H9 (cell line): Measurements from ENCODE around the gene PRICKLE1. TPM values are rescaled to one million over a fixed set of nuclear protein-coding genes. Genes with fewer than 3 reads are reported as not detected.

Experiments
- DNase-seq: peaks from one replicate; pipeline ENCODE4 v3.0.0-alpha.2; 2017
- H2AFZ ChIP-seq: one replicate; pipeline ENCODE4 v1.6.1; 2013; ENCODE audit warnings: mild to moderate bottlenecking, low read length, control low read depth, moderate library complexity
- H2AK5ac ChIP-seq: 2 replicates; pipeline ENCODE4 v1.6.1; 2013; ENCODE audit warnings: low read length, control low read depth, mixed read lengths; ENCODE audit not compliant: insufficient read length
- H2BK120ac ChIP-seq: one replicate; pipeline ENCODE4 v1.6.1; 2013; ENCODE audit warnings: low read depth, mild to moderate bottlenecking, low read length, control low read depth, inconsistent platforms; ENCODE audit not compliant: poor library complexity, severe bottlenecking
- H2BK12ac ChIP-seq: 2 replicates; pipeline ENCODE4 v1.6.1; 2013; ENCODE audit warnings: low read length, control low read depth, mixed read lengths, low read depth; ENCODE audit not compliant: insufficient read length
- H2BK15ac ChIP-seq: 2 replicates; pipeline ENCODE4 v1.6.1; 2013; ENCODE audit warnings: low read depth, low read length, control low read depth
- H2BK20ac ChIP-seq: one replicate; pipeline ENCODE4 v1.6.1; 2013; ENCODE audit warnings: low read depth, mild to moderate bottlenecking, low read length, control low read depth, inconsistent platforms; ENCODE audit not compliant: poor library complexity, severe bottlenecking
- H2BK5ac ChIP-seq: 2 replicates; pipeline ENCODE4 v1.6.1; 2013; ENCODE audit warnings: low read length, control low read depth, mixed read lengths; ENCODE audit not compliant: insufficient read length
- H3K14ac ChIP-seq: 2 replicates; pipeline ENCODE4 v1.6.1; 2013; ENCODE audit warnings: low read length, control low read depth; ENCODE audit not compliant: insufficient read depth
- H3K18ac ChIP-seq: 2 replicates; pipeline ENCODE4 v1.6.1; 2013; ENCODE audit warnings: low read depth, mild to moderate bottlenecking, mixed read lengths, low read length, control low read depth; ENCODE audit not compliant: insufficient read length
- H3K23ac ChIP-seq: 2 replicates; pipeline ENCODE4 v1.6.1; 2013; ENCODE audit warnings: low read length, control low read depth, mixed read lengths, low read depth; ENCODE audit not compliant: insufficient read length
- H3K23me2 ChIP-seq: 2 replicates; pipeline ENCODE4 v1.6.1; 2013; ENCODE audit warnings: low read depth, mild to moderate bottlenecking, mixed read lengths, low read length, control low read depth; ENCODE audit not compliant: insufficient read length, poor library complexity, severe bottlenecking
- H3K27ac ChIP-seq: 2 replicates; pipeline ENCODE4 v1.5.1; 2013; ENCODE audit warnings: low read length, control low read depth, mixed read lengths, low read depth; ENCODE audit not compliant: insufficient read length
- H3K27me3 ChIP-seq: 2 replicates; pipeline ENCODE4 v1.6.1; 2013; ENCODE audit warnings: low read length, control low read depth, inconsistent platforms; ENCODE audit not compliant: insufficient read depth
- H3K4ac ChIP-seq: 2 replicates; pipeline ENCODE4 v1.6.1; 2013; ENCODE audit warnings: low read depth, mild to moderate bottlenecking, control low read depth, inconsistent platforms, low read length, moderate library complexity
- H3K4me1 ChIP-seq: 2 replicates; pipeline ENCODE4 v1.6.1; 2013; ENCODE audit warnings: low read length, control low read depth, inconsistent platforms; ENCODE audit not compliant: insufficient read depth
- H3K4me2 ChIP-seq: 2 replicates; pipeline ENCODE4 v1.6.1; 2013; ENCODE audit warnings: low read length, control low read depth, mixed read lengths; ENCODE audit not compliant: insufficient read length, insufficient read depth
- H3K56ac ChIP-seq: 2 replicates; pipeline ENCODE4 v1.6.1; 2013; ENCODE audit warnings: low read depth, mild to moderate bottlenecking, mixed read lengths, low read length, control low read depth; ENCODE audit not compliant: insufficient read length
- H3K79me1 ChIP-seq: 2 replicates; pipeline ENCODE4 v1.6.1; 2013; ENCODE audit warnings: low read depth, mild to moderate bottlenecking, moderate library complexity, low read length, control low read depth, inconsistent platforms; ENCODE audit not compliant: insufficient read depth, poor library complexity, severe bottlenecking
- H3K79me2 ChIP-seq: 2 replicates; pipeline ENCODE4 v1.6.1; 2013; ENCODE audit warnings: low read length, control low read depth, inconsistent platforms; ENCODE audit not compliant: insufficient read depth
- H3K9ac ChIP-seq: 2 replicates; pipeline ENCODE4 v1.6.1; 2013; ENCODE audit warnings: low read length, control low read depth, mixed read lengths; ENCODE audit not compliant: insufficient read length; ENCODE audit errors: extremely low read depth
- H3K9me3 ChIP-seq: one replicate; pipeline ENCODE4 v1.6.1; 2013; ENCODE audit warnings: low read depth, low read length, inconsistent platforms; ENCODE audit not compliant: control insufficient read depth
- H3T11ph ChIP-seq: one replicate; pipeline ENCODE4 v1.6.1; 2013; ENCODE audit warnings: mild to moderate bottlenecking, low read length, control low read depth, inconsistent platforms
- H4K20me1 ChIP-seq: one replicate; pipeline ENCODE4 v1.6.1; 2013; ENCODE audit not compliant: control insufficient read depth, insufficient read length, insufficient read depth
- H4K5ac ChIP-seq: 2 replicates; pipeline ENCODE4 v1.6.1; 2013; ENCODE audit warnings: low read depth, mild to moderate bottlenecking, mixed read lengths, low read length, control low read depth; ENCODE audit not compliant: insufficient read length
- H4K8ac ChIP-seq: replicated peaks from 2 replicates; pipeline ENCODE4 v1.6.1; 2013; ENCODE audit warnings: low read length, control low read depth, mixed read lengths, low read depth; ENCODE audit not compliant: insufficient read length
- H4K91ac ChIP-seq: 2 replicates; pipeline ENCODE4 v1.6.1; 2013; ENCODE audit warnings: low read depth, mild to moderate bottlenecking, moderate library complexity, mixed read lengths, low read length, control low read depth; ENCODE audit not compliant: insufficient read length
- H3K27ac Mint-ChIP-seq, 3 experiments: 2 replicates in 2 of 3; 3 replicates in 1 of 3; pipeline ENCODE4 v1.8.0; 2020 to 2021; ENCODE audit warnings: mixed read lengths in 3 of 3, mild to moderate bottlenecking in 1 of 3, moderate library complexity in 1 of 3
- H3K27me3 Mint-ChIP-seq: 2 replicates; pipeline ENCODE4 v1.8.0; 2021; ENCODE audit warnings: low read depth, mild to moderate bottlenecking, moderate library complexity, mixed read lengths
- H3K36me3 Mint-ChIP-seq, 3 experiments: 2 replicates in 2 of 3; 3 replicates in 1 of 3; pipeline ENCODE4 v1.8.0; 2020 to 2021; ENCODE audit warnings: low read depth in 3 of 3, mixed read lengths in 3 of 3; ENCODE audit not compliant: insufficient read depth in 1 of 3
- H3K4me1 Mint-ChIP-seq, 2 experiments: 2 replicates each; pipeline ENCODE4 v1.8.0; 2020; ENCODE audit warnings: mixed read lengths in 2 of 2
- H3K4me3 Mint-ChIP-seq, 2 experiments: 2 replicates in 1 of 2; 3 replicates in 1 of 2; pipeline ENCODE4 v1.8.0; 2020 to 2021; ENCODE audit warnings: mild to moderate bottlenecking in 2 of 2, mixed read lengths in 2 of 2, moderate library complexity in 1 of 2
- H3K9me3 Mint-ChIP-seq, 2 experiments: 2 replicates in 1 of 2; 3 replicates in 1 of 2; pipeline ENCODE4 v1.8.0; 2020; ENCODE audit warnings: mild to moderate bottlenecking in 2 of 2, mixed read lengths in 2 of 2, moderate library complexity in 1 of 2
- CTCF ChIP-seq: fragments of 200-600 bp; sonication (generic); conservative IDR thresholded peaks from 3 replicates; pipeline ENCODE4 v1.8.0; 2021; ENCODE audit warnings: antibody characterized with exemption, mild to moderate bottlenecking
- WGBS: extraction: QIAGEN DNeasy Blood & Tissue Kit; methylation state at CpG from one replicate; pipeline ENCODE4 v1.1.7; 2013; ENCODE audit warnings: missing lambda C conversion rate, low lambda C conversion rate, mixed read lengths; ENCODE audit not compliant: insufficient read length; ENCODE audit errors: extremely low coverage; 5-methylcytosine and 5-hydroxymethylcytosine counted together
- total RNA-seq: library from RNA; stranded (reverse); gene quantifications from 2 replicates; pipeline ENCODE4 v1.2.1, GENCODE V29; 2021

The PRICKLE1 gene
- total RNA-seq, 1 experiment from 2014 or later: 20.5 TPM

- no peak overlapping the region for H3K18ac ChIP-seq
- Mint-ChIP-seq H3K27ac (no peak overlapping the region), H3K4me1 (peaks cover under 1 to 5% of the 10 kb centered on the region in 2 experiments; a peak in 2 of 4 replicates), H3K27me3 (peaks cover 26% of the 10 kb centered on the region), H3K9me3 (no peaks in the 10 kb centered on the region; a peak in 1 of 5 replicates), H3K4me3 (no peak overlapping the region), H3K36me3 (no peaks in the 10 kb centered on the region)
- H3K9me3 ChIP-seq: no peaks in the 10 kb centered on the region
- no peak overlapping the region for H2BK20ac ChIP-seq
- no peak overlapping the region for H4K5ac ChIP-seq
- WGBS: no CpG with 5 or more reads among the region's 4 CpGs
- no peak overlapping the region for H2BK120ac ChIP-seq
- no peak overlapping the region for H3K4me2 ChIP-seq
- H2BK5ac ChIP-seq: no peak overlapping the region
- no peak overlapping the region for H4K91ac ChIP-seq
- H2BK15ac ChIP-seq: no peak overlapping the region
- H3K14ac ChIP-seq: no peak overlapping the region
- no peak overlapping the region for H2BK12ac ChIP-seq
- no peaks in the 10 kb centered on the region for H3K79me2 ChIP-seq
- H3K4ac ChIP-seq: no peak overlapping the region
- no peak for DNase-seq
- H3K9ac ChIP-seq: no peak overlapping the region
- TF ChIP-seq CTCF: no peak
- no peak overlapping the region for H2AFZ ChIP-seq
- no peaks in the 10 kb centered on the region for H4K20me1 ChIP-seq
- H3K23ac ChIP-seq: no peak overlapping the region
- H3K4me1 ChIP-seq: no peaks in the 10 kb centered on the region
- H3T11ph ChIP-seq: no peak overlapping the region
- no peak overlapping the region for H3K56ac ChIP-seq
- H3K23me2 ChIP-seq: no peaks in the 10 kb centered on the region
- no peaks in the 10 kb centered on the region for H3K27me3 ChIP-seq
- H3K79me1 ChIP-seq: no peaks in the 10 kb centered on the region
- no peak overlapping the region for H3K27ac ChIP-seq
- no peak overlapping the region for H2AK5ac ChIP-seq
- H4K8ac ChIP-seq: no peak overlapping the region
Measured at GRCh38 chr12:42495244-42495643, 94.3 kb downstream of the PRICKLE1 start.
